ENCODE results near the gene DTX1. TPM values are rescaled to one million over a fixed set of nuclear protein-coding genes. Genes with fewer than 3 reads are reported as not detected.

The DTX1 gene
- total and polyA plus RNA-seq, 8 donors, result 0.43 to 6.2 (median 1.9) TPM

DNA sequence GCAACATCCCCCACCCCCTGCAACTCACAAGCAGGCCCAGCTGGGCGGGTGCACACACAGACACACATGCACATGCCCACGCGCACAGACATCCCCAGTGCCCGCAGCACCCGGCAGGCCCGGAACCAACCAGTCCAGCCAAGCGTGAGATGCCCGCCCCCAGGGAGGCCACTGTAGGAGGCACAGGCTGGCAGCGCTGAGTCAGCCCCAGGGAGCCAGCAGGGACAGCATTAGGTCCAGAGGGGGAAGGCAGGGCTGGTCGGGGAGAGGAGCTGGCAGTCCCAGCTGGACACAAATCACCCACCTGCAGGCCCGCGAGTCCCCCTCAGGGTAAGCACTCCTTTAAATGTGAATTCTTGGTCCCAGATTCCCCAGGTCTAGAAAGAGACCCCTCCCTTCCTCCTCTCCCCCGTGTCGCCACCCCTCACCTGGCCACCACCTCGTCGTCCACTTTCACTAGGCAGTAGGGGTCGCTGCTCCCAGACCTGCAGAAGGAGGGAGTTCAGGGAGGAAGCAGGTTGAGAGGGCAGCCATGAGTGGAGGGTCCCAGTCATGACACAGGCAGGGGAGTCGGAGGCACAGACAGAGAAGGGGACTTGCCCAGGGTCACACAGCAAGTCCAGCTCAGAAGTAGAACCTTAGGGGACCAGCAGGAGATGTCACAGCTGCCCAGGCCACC lies 74.1 kb downstream of the DTX1 start:
- H3K4me3 ChIP-seq, result no peak overlapping the region
- H3K9me3 ChIP-seq, result no peaks in the 10 kb centered on the region
- TF ChIP-seq POLR2A (IDR thresholded peaks at IDR 0.05), result no peak
- no peak for TF ChIP-seq EP300 (IDR thresholded peaks at IDR 0.05)
- TF ChIP-seq POLR2AphosphoS5 (IDR thresholded peaks at IDR 0.05), result no peak
- TF ChIP-seq, protein P1, sequence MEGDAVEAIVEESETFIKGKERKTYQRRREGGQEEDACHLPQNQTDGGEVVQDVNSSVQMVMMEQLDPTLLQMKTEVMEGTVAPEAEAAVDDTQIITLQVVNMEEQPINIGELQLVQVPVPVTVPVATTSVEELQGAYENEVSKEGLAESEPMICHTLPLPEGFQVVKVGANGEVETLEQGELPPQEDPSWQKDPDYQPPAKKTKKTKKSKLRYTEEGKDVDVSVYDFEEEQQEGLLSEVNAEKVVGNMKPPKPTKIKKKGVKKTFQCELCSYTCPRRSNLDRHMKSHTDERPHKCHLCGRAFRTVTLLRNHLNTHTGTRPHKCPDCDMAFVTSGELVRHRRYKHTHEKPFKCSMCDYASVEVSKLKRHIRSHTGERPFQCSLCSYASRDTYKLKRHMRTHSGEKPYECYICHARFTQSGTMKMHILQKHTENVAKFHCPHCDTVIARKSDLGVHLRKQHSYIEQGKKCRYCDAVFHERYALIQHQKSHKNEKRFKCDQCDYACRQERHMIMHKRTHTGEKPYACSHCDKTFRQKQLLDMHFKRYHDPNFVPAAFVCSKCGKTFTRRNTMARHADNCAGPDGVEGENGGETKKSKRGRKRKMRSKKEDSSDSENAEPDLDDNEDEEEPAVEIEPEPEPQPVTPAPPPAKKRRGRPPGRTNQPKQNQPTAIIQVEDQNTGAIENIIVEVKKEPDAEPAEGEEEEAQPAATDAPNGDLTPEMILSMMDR (IDR thresholded peaks at IDR 0.05), result no peak
- intact Hi-C loops (cut with DNase I; ENCODE audit: low total_unique reads), result no loop called here
- H3K27ac ChIP-seq, result no peak overlapping the region
- H3K27me3 ChIP-seq, result peaks cover 2 to 70% (median 12%) of the 10 kb centered on the region in 3 donors
- 27 to 60% (median 52%) methylated on average over 8 to 18 of the region's 18 CpGs for WGBS, 5 donors
- H3K36me3 ChIP-seq, result no peaks in the 10 kb centered on the region
- peak in 1 of 2 donors; percentile 50 for DNase-seq
- peaks cover 0 to 5% (median 4%) of the 10 kb centered on the region in 4 donors for H3K4me1 ChIP-seq

DNA sequence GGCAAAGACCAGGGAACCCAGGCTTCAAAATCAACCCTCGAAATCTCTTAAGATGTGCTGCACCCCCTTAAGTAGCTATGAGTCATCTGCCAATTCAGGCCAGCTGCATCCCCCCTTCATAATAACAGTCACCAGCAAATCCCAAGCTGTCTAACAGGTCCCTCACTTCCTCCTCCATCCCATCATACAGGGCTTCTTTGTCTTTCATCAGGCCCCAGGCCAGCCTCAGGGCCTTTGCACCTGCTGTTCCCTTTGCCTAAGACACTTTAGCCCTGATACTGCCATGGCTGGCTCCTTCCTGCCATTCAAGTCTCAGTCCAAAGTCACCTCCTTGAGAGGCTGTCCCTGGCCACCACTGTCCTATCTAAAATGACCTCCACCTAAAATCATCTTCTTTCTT lies 75.0 kb downstream of the DTX1 start:
- no peak for TF ChIP-seq POLR2AphosphoS5 (IDR thresholded peaks at IDR 0.05)
- TF ChIP-seq, protein P1 (IDR thresholded peaks at IDR 0.05), result no peak
- TF ChIP-seq EP300 (IDR thresholded peaks at IDR 0.05), result no peak
- TF ChIP-seq POLR2A (IDR thresholded peaks at IDR 0.05), result no peak
- 76 to 91% (median 79%) methylated on average over 1 of the region's 1 CpG for WGBS, 5 donors
- peaks cover 0 to 14% (median 11%) of the 10 kb centered on the region in 4 donors for H3K4me1 ChIP-seq
- no peak overlapping the region for H3K27ac ChIP-seq
- peaks cover 7 to 80% (median 20%) of the 10 kb centered on the region in 3 donors for H3K27me3 ChIP-seq
- H3K36me3 ChIP-seq, result no peaks in the 10 kb centered on the region
- no peak overlapping the region for H3K4me3 ChIP-seq
- no peaks in the 10 kb centered on the region for H3K9me3 ChIP-seq
- DNase-seq, result no peak
- intact Hi-C loops (cut with DNase I; ENCODE audit: low total_unique reads), result no loop called here

DNA sequence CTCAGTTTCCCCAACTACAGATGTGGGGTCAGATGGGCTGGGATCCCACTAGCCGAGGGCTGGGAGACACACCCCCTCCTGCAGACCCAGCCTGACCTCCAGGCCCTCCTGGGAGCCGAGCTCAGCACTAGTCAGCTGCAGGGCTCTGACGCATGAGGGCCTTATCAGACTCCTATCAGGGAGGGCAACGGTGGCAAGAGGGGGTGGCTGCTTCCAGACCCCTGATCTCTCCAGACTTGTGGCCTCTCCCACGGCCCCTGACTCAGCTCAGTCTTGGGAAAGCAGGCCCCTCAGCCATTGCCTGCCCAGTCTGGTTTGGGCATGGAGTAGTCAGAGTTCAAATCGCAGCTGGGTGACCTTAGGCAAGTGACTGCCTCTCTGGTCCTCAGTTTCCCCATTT lies 76.5 kb downstream of the DTX1 start:
- intact Hi-C loops (cut with DNase I; ENCODE audit: low total_unique reads), result no loop called here
- Histone ChIP-seq H3K4me3 (peak overlapping the region in 1 of 4 donors; percentile 40), H3K27ac (no peak overlapping the region), H3K36me3 (no peaks in the 10 kb centered on the region), H3K27me3 (peaks cover 7 to 83% (median 20%) of the 10 kb centered on the region in 3 donors), H3K9me3 (no peaks in the 10 kb centered on the region), H3K4me1 (peaks cover 0 to 16% (median 13%) of the 10 kb centered on the region in 4 donors)
- TF ChIP-seq EP300 (IDR thresholded peaks at IDR 0.05) (no peak), POLR2A (IDR thresholded peaks at IDR 0.05) (no peak), POLR2AphosphoS5 (IDR thresholded peaks at IDR 0.05) (no peak)
- TF ChIP-seq, protein P1 (IDR thresholded peaks at IDR 0.05), result no peak
- WGBS, 5 donors, result 43 to 80% (median 58%) methylated on average over 1 to 6 of the region's 6 CpGs
- DNase-seq, result no peak

DNA sequence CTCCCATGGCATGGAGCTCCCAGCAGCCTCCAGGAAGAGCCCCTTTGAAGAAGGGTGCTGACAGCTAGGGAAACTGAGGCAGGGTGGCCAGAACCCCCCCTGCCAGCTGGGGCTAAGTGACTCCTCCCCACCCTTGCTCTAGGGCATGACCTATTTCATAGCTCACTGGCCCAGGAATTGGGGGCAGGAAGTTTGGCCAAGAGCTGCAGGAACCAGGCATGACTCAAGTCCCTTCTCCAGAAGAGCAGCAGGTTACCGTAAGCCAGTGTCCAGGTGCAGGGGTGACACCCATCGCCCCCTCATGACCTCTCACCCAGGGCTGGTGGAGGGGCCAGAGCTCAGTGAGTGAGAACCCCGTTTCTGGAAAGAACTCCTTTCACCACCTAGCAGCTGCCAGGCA lies 77.1 kb downstream of the DTX1 start:
- WGBS, 5 donors, result 69 to 83% (median 75%) methylated on average over 3 of the region's 3 CpGs
- Histone ChIP-seq H3K4me1 (peaks cover 0 to 16% (median 13%) of the 10 kb centered on the region in 4 donors), H3K36me3 (no peaks in the 10 kb centered on the region), H3K9me3 (no peaks in the 10 kb centered on the region), H3K27me3 (peaks cover 7 to 83% (median 20%) of the 10 kb centered on the region in 3 donors), H3K4me3 (peak overlapping the region in 2 of 4 donors; percentile 40 to 52), H3K27ac (no peak overlapping the region)
- TF ChIP-seq EP300 (IDR thresholded peaks at IDR 0.05), result no peak
- TF ChIP-seq, protein P1 (IDR thresholded peaks at IDR 0.05), result no peak
- TF ChIP-seq POLR2AphosphoS5 (IDR thresholded peaks at IDR 0.05), result no peak
- TF ChIP-seq POLR2A (IDR thresholded peaks at IDR 0.05), result no peak
- intact Hi-C loops (cut with DNase I; ENCODE audit: low total_unique reads), result no loop called here
- no peak for DNase-seq

Measured in stomach (tissue), 9 donors.